WTC11 (cell line): ENCODE data around the gene HOXA9. TPM values are rescaled to one million over a fixed set of nuclear protein-coding genes. Genes with fewer than 3 reads are reported as not detected.

Experiments
- ATAC-seq: fragments of 200-7000 bp; cut with Tn5 transposase; 2 replicates; pipeline ENCODE4 v1.10.0; 2021; ENCODE audit warnings: mild to moderate bottlenecking, moderate library complexity
- CTCF ChIA-PET: fragments of 300-600 bp; sonication (Branson Sonifier 250); formaldehyde crosslinking; loops from one replicate; lab custom pipeline; 2021; ENCODE audit warnings: antibody characterized with exemption; lab: Charles Lee
- POLR2A ChIA-PET: fragments of 350-600 bp; sonication (Branson Sonifier 250); formaldehyde crosslinking; loops from one replicate; lab custom pipeline; 2021; ENCODE audit warnings: antibody characterized with exemption; lab: Charles Lee
- DNase-seq: peaks from one replicate; pipeline ENCODE4 v3.0.0; 2021; ENCODE audit warnings: low spot score
- H3K27ac Mint-ChIP-seq: 2 replicates; pipeline ENCODE4 v1.8.0; 2021; ENCODE audit warnings: mixed read lengths
- H3K27me3 Mint-ChIP-seq: 2 replicates; pipeline ENCODE4 v1.8.0; 2021; ENCODE audit warnings: low read depth, mild to moderate bottlenecking, moderate library complexity, mixed read lengths
- H3K36me3 Mint-ChIP-seq: 2 replicates; pipeline ENCODE4 v1.8.0; 2021; ENCODE audit warnings: mixed read lengths
- H3K4me1 Mint-ChIP-seq: 2 replicates; pipeline ENCODE4 v1.8.0; 2022; ENCODE audit warnings: mixed read lengths
- H3K4me3 Mint-ChIP-seq: 2 replicates; pipeline ENCODE4 v1.8.0; 2021; ENCODE audit warnings: mild to moderate bottlenecking, moderate library complexity, mixed read lengths
- H3K9me3 Mint-ChIP-seq: 2 replicates; pipeline ENCODE4 v1.8.0; 2021; ENCODE audit warnings: mixed read lengths
- CBFB ChIP-seq: sonication (generic); formaldehyde crosslinking; IDR thresholded peaks from 2 replicates; pipeline ENCODE4 v1.8.1; 2022; ENCODE audit warnings: mild to moderate bottlenecking, low read depth, missing genetic modification reagents
- E2F1 ChIP-seq: sonication (generic); formaldehyde crosslinking; IDR thresholded peaks from 2 replicates; pipeline ENCODE4 v1.8.0; 2022; ENCODE audit warnings: mild to moderate bottlenecking, missing genetic modification reagents
- ERG ChIP-seq: fragments of 250-450 bp; sonication (Bioruptor Pico); IDR thresholded peaks from 2 replicates; pipeline ENCODE4 v1.8.0; 2021; ENCODE audit warnings: mild to moderate bottlenecking
- FOXJ3 ChIP-seq: sonication (generic); formaldehyde crosslinking; IDR thresholded peaks from 2 replicates; pipeline ENCODE4 v1.9.0; 2021; ENCODE audit warnings: missing genetic modification reagents, mild to moderate bottlenecking, borderline replicate concordance
- GABPB1 ChIP-seq: sonication (generic); formaldehyde crosslinking; IDR thresholded peaks from 2 replicates; pipeline ENCODE4 v1.8.1; 2023; ENCODE audit warnings: mild to moderate bottlenecking, missing genetic modification reagents
- GRHL2 ChIP-seq: fragments of 250-450 bp; sonication (Bioruptor Pico); IDR thresholded peaks from 2 replicates; pipeline ENCODE4 v1.8.0; 2022; ENCODE audit warnings: mild to moderate bottlenecking, moderate library complexity; ENCODE audit not compliant: insufficient replicate concordance, severe bottlenecking
- IRF1 ChIP-seq: sonication (generic); formaldehyde crosslinking; IDR thresholded peaks from 2 replicates; pipeline ENCODE4 v1.8.0; 2023; ENCODE audit warnings: missing genetic modification reagents
- KAT7 ChIP-seq: sonication (generic); formaldehyde crosslinking; IDR thresholded peaks from 2 replicates; pipeline ENCODE4 v1.8.1; 2023; ENCODE audit warnings: missing genetic modification reagents, mild to moderate bottlenecking, borderline replicate concordance
- NFE2L1 ChIP-seq: sonication (generic); formaldehyde crosslinking; IDR thresholded peaks from 2 replicates; pipeline ENCODE4 v1.8.1; 2023; ENCODE audit warnings: missing genetic modification reagents
- PREB ChIP-seq: sonication (generic); formaldehyde crosslinking; IDR thresholded peaks from 2 replicates; pipeline ENCODE4 v1.8.1; 2022; ENCODE audit warnings: mild to moderate bottlenecking, missing genetic modification reagents, moderate library complexity, borderline replicate concordance
- RELA ChIP-seq: sonication (generic); formaldehyde crosslinking; IDR thresholded peaks from 2 replicates; pipeline ENCODE4 v1.8.1; 2022; ENCODE audit warnings: missing genetic modification reagents, mild to moderate bottlenecking, borderline replicate concordance
- SMAD3 ChIP-seq: sonication (generic); formaldehyde crosslinking; IDR thresholded peaks from 2 replicates; pipeline ENCODE4 v1.8.0; 2022; ENCODE audit warnings: missing genetic modification reagents, mild to moderate bottlenecking, borderline replicate concordance
- TCF7 ChIP-seq: sonication (generic); formaldehyde crosslinking; IDR thresholded peaks from 2 replicates; pipeline ENCODE4 v1.8.0; 2022; ENCODE audit warnings: mild to moderate bottlenecking, low read depth, missing genetic modification reagents, moderate library complexity
- TEAD1 ChIP-seq: sonication (generic); formaldehyde crosslinking; IDR thresholded peaks from 2 replicates; pipeline ENCODE4 v1.8.0; 2022; ENCODE audit warnings: mild to moderate bottlenecking, missing genetic modification reagents
- TEAD4 ChIP-seq: sonication (generic); formaldehyde crosslinking; IDR thresholded peaks from 2 replicates; pipeline ENCODE4 v1.8.0; 2022; ENCODE audit warnings: mild to moderate bottlenecking, missing genetic modification reagents
- ZNF138 ChIP-seq: sonication (generic); formaldehyde crosslinking; conservative IDR thresholded peaks from 2 replicates; pipeline ENCODE4 v1.8.1; 2022; ENCODE audit warnings: mild to moderate bottlenecking, moderate library complexity, missing genetic modification reagents
- ZNF219 ChIP-seq: sonication (generic); formaldehyde crosslinking; IDR thresholded peaks from 2 replicates; pipeline ENCODE4 v1.8.0; 2023; ENCODE audit warnings: missing genetic modification reagents, mild to moderate bottlenecking, borderline replicate concordance
- ZNF396 ChIP-seq: fragments of 250-450 bp; sonication (Bioruptor Pico); IDR thresholded peaks from 2 replicates; pipeline ENCODE4 v1.8.0; 2021; ENCODE audit warnings: mild to moderate bottlenecking, moderate library complexity, borderline replicate concordance
- total RNA-seq: library from RNA; stranded (reverse); gene quantifications from 3 replicates; pipeline ENCODE4 v1.2.3, GENCODE V29; 2021
- TF ChIP-seq, protein P1 (sequence below): sonication (generic); formaldehyde crosslinking; IDR thresholded peaks from 2 replicates; pipeline ENCODE4 v1.8.1; 2023; ENCODE audit warnings: mild to moderate bottlenecking, missing genetic modification reagents, moderate library complexity
- TF ChIP-seq, protein P2 (sequence below): sonication (generic); formaldehyde crosslinking; IDR thresholded peaks from 2 replicates; pipeline ENCODE4 v1.8.0; 2022; ENCODE audit warnings: mild to moderate bottlenecking, missing genetic modification reagents
- TF ChIP-seq, protein P3 (sequence below): sonication (generic); formaldehyde crosslinking; IDR thresholded peaks from 2 replicates; pipeline ENCODE4 v1.8.0; 2022; ENCODE audit warnings: mild to moderate bottlenecking, missing genetic modification reagents
- TF ChIP-seq, protein P4 (sequence below): sonication (generic); formaldehyde crosslinking; IDR thresholded peaks from 2 replicates; pipeline ENCODE4 v1.8.0; 2022; ENCODE audit warnings: mild to moderate bottlenecking, missing genetic modification reagents

HOXA9 gene
- total RNA-seq, 1 experiment from 2014 or later, result not detected

- ATAC-seq (peak; percentile 12), DNase-seq (peak; percentile 66)
- H3K36me3 Mint-ChIP-seq, result no peaks in the 10 kb centered on the region
- no peak overlapping the region for H3K27ac Mint-ChIP-seq
- CTCF ChIA-PET, result interaction anchor here (0.8 to 2.3 kb wide), 3 partner anchors 14 to 21 kb away, joined by 5 to 19 read pairs (median 7); partner anchors contain the start of gene HOXA5
- no peaks in the 10 kb centered on the region for H3K9me3 Mint-ChIP-seq
- no peak for TF ChIP-seq NFE2L1 (CRISPR knock-in tag)
- no peak for TF ChIP-seq CBFB (CRISPR knock-in tag)
- TF ChIP-seq, protein P1, sequence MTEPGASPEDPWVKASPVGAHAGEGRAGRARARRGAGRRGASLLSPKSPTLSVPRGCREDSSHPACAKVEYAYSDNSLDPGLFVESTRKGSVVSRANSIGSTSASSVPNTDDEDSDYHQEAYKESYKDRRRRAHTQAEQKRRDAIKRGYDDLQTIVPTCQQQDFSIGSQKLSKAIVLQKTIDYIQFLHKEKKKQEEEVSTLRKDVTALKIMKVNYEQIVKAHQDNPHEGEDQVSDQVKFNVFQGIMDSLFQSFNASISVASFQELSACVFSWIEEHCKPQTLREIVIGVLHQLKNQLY (CRISPR knock-in tag), result no peak
- TF ChIP-seq, protein P2, sequence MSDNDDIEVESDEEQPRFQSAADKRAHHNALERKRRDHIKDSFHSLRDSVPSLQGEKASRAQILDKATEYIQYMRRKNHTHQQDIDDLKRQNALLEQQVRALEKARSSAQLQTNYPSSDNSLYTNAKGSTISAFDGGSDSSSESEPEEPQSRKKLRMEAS (CRISPR knock-in tag), result no peak
- no peak for TF ChIP-seq GRHL2 (CRISPR knock-in tag)
- TF ChIP-seq PREB, result no peak
- no peak for TF ChIP-seq FOXJ3 (CRISPR knock-in tag)
- TF ChIP-seq SMAD3 (CRISPR knock-in tag), result no peak
- no peak for TF ChIP-seq E2F1 (CRISPR knock-in tag)
- TF ChIP-seq TEAD4 (CRISPR knock-in tag), result no peak
- TF ChIP-seq, protein P3, sequence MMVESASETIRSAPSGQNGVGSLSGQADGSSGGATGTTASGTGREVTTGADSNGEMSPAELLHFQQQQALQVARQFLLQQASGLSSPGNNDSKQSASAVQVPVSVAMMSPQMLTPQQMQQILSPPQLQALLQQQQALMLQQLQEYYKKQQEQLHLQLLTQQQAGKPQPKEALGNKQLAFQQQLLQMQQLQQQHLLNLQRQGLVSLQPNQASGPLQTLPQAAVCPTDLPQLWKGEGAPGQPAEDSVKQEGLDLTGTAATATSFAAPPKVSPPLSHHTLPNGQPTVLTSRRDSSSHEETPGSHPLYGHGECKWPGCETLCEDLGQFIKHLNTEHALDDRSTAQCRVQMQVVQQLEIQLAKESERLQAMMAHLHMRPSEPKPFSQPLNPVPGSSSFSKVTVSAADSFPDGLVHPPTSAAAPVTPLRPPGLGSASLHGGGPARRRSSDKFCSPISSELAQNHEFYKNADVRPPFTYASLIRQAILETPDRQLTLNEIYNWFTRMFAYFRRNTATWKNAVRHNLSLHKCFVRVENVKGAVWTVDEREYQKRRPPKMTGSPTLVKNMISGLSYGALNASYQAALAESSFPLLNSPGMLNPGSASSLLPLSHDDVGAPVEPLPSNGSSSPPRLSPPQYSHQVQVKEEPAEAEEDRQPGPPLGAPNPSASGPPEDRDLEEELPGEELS (CRISPR knock-in tag), result no peak
- TF ChIP-seq KAT7, result no peak
- TF ChIP-seq, all 79 proteins: peak for 0
- Mint-ChIP-seq H3K27me3 (peaks cover 100% of the 10 kb centered on the region), H3K4me3 (peak overlapping the region; percentile 46), H3K4me1 (peaks cover 16% of the 10 kb centered on the region)
- POLR2A ChIA-PET, result no interaction called here
Observed at GRCh38 chr7:27164367-27165088, 809 bp downstream of the HOXA9 start.

- CTCF ChIA-PET, result interaction anchor here (0.8 kb wide), 1 partner anchor 21 kb away, joined by 5 read pairs; the partner anchor contains the start of gene HOXA5
- Mint-ChIP-seq H3K36me3 (no peaks in the 10 kb centered on the region), H3K27ac (no peak overlapping the region), H3K4me3 (peak overlapping the region; percentile 46; the same call in 1 of the 2 replicates), H3K9me3 (no peaks in the 10 kb centered on the region), H3K4me1 (peaks cover 16% of the 10 kb centered on the region), H3K27me3 (peaks cover 100% of the 10 kb centered on the region)
- TF ChIP-seq ERG (CRISPR knock-in tag) (no peak), RELA (no peak), ZNF138 (CRISPR knock-in tag) (no peak), ZNF219 (no peak), TEAD1 (no peak), TCF7 (CRISPR knock-in tag) (no peak), IRF1 (CRISPR knock-in tag) (no peak), ZNF396 (CRISPR knock-in tag) (no peak), GABPB1 (CRISPR knock-in tag) (no peak)
- TF ChIP-seq, protein P4, sequence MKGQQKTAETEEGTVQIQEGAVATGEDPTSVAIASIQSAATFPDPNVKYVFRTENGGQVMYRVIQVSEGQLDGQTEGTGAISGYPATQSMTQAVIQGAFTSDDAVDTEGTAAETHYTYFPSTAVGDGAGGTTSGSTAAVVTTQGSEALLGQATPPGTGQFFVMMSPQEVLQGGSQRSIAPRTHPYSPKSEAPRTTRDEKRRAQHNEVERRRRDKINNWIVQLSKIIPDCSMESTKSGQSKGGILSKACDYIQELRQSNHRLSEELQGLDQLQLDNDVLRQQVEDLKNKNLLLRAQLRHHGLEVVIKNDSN, result no peak
- TF ChIP-seq, protein P1 (CRISPR knock-in tag), result no peak
- ATAC-seq (no peak), DNase-seq (no peak)
- POLR2A ChIA-PET, result no interaction called here
Observed at GRCh38 chr7:27164045-27164366, 1.3 kb downstream of the HOXA9 start.
